HepG2 (cell line): Measurements from ENCODE around the gene ATP4B. TPM values are rescaled to one million over a fixed set of nuclear protein-coding genes. Genes with fewer than 3 reads are reported as not detected.

Source experiments
- ATAC-seq: fragments of 200-7000 bp; cut with Tn5 transposase; 3 replicates; pipeline ENCODE4 v1.9.1; 2020; ENCODE audit warnings: mild to moderate bottlenecking, moderate library complexity
- BruUV-seq: library from RNA; stranded (reverse); fragments of 400-500 nt; replicated peaks from 2 replicates; lab custom pipeline; 2021; lab: Mats Ljungman, UMichigan
- CTCF ChIA-PET: fragments of 300-600 bp; formaldehyde crosslinking; extraction: SDS; loops from one replicate; lab custom pipeline; 2021; ENCODE audit warnings: low total read pairs, inconsistent platforms, low intra/inter-chr PET ratio; lab: Yijun Ruan, JAX
- POLR2A ChIA-PET: fragments of 350-600 bp; sonication (Branson Sonifier 250); formaldehyde crosslinking; loops from one replicate; lab custom pipeline; 2020; ENCODE audit warnings: antibody characterized with exemption, inconsistent platforms; lab: Yijun Ruan, JAX
- DNase-seq: peaks from one replicate; pipeline ENCODE4 v3.0.0-alpha.2; 2015; ENCODE audit warnings: low spot score
- FAIRE-seq: peaks from 3 replicates; lab custom pipeline; 2011; peaks lifted over from hg19 to GRCh38; lab: Jason Lieb, UNC
- H2AFZ ChIP-seq: one replicate; pipeline ENCODE4 v1.6.1; 2011; ENCODE audit warnings: low read length, inconsistent platforms
- H3K27ac ChIP-seq: fragments of 300-600 bp; 3 replicates; pipeline ENCODE4 v1.8.0; 2011; ENCODE audit warnings: mixed run types, mild to moderate bottlenecking, mixed read lengths, low read length, inconsistent platforms; ENCODE audit not compliant: insufficient read depth; ENCODE audit errors: extremely low read length
- H3K27me3 ChIP-seq, 2 experiments: fragments of 200-600 bp in 1 of 2; 2 replicates in 1 of 2; 3 replicates in 1 of 2; pipeline versions ENCODE4 v1.6.0 to v1.8.0; 2011; ENCODE audit warnings: low read length in 2 of 2, mild to moderate bottlenecking in 2 of 2, moderate library complexity in 2 of 2, inconsistent platforms in 1 of 2; ENCODE audit not compliant: insufficient read depth in 2 of 2, control insufficient read depth in 1 of 2
- H3K36me3 ChIP-seq, 2 experiments: fragments of 200-600 bp in 1 of 2; replicated peaks in 1 of 2; 2 replicates in 1 of 2; 3 replicates in 1 of 2; pipeline versions ENCODE4 v1.5.1 to v1.8.0; 2011; ENCODE audit warnings: low read length in 2 of 2, inconsistent platforms in 1 of 2; ENCODE audit not compliant: insufficient read depth in 2 of 2, control insufficient read depth in 1 of 2
- H3K4me1 ChIP-seq: 2 replicates; pipeline ENCODE4 v1.5.1; 2012; ENCODE audit warnings: low read length, inconsistent platforms; ENCODE audit not compliant: insufficient read depth
- H3K4me2 ChIP-seq: 2 replicates; pipeline ENCODE4 v1.6.0; 2011; ENCODE audit warnings: low read depth, low read length, inconsistent platforms
- H3K4me3 ChIP-seq, 3 experiments: fragments of 200-600 bp in 1 of 3; sonication (generic), shearing (Covaris generic) in 1 of 3; replicated peaks in 1 of 3; 2 replicates each; pipeline ENCODE4 v1.5.1; 2011 to 2016; ENCODE audit warnings: low read length in 3 of 3, inconsistent platforms in 2 of 3, low read depth in 2 of 3, mild to moderate bottlenecking in 2 of 3, control low read depth in 1 of 3, mixed read lengths in 1 of 3; ENCODE audit not compliant: insufficient read depth in 1 of 3
- H3K79me2 ChIP-seq: one replicate; pipeline ENCODE4 v1.6.1; 2011; ENCODE audit warnings: low read length, inconsistent platforms; ENCODE audit not compliant: insufficient read depth
- H3K9ac ChIP-seq: 2 replicates; pipeline ENCODE4 v1.6.0; 2011; ENCODE audit warnings: mild to moderate bottlenecking, low read depth, low read length, inconsistent platforms; ENCODE audit not compliant: insufficient read depth
- H3K9me3 ChIP-seq: 2 replicates; pipeline ENCODE4 v1.5.1; 2012; ENCODE audit warnings: mild to moderate bottlenecking, low read length
- H4K20me1 ChIP-seq: 2 replicates; pipeline ENCODE4 v1.6.0; 2011; ENCODE audit warnings: inconsistent platforms, mild to moderate bottlenecking, low read length, moderate library complexity; ENCODE audit not compliant: insufficient read depth
- BORCS8-MEF2B ChIP-seq: sonication (generic); formaldehyde crosslinking; IDR thresholded peaks from 2 replicates; pipeline ENCODE4 v1.8.0; 2022; ENCODE audit warnings: mild to moderate bottlenecking, missing genetic modification reagents
- CBX2 ChIP-seq, 2 experiments: fragments of 200-600 bp in 1 of 2; sonication (generic); formaldehyde crosslinking in 1 of 2; IDR thresholded peaks; 2 replicates each; pipeline versions ENCODE4 v1.7.0 to v1.8.1; 2018 to 2022; ENCODE audit warnings: low read depth in 2 of 2, low read length in 1 of 2, mild to moderate bottlenecking in 1 of 2, missing genetic modification reagents in 1 of 2
- DZIP1 ChIP-seq: sonication (generic); formaldehyde crosslinking; IDR thresholded peaks from 2 replicates; pipeline ENCODE4 v1.5.0; 2020; ENCODE audit warnings: mild to moderate bottlenecking, missing genetic modification reagents
- ESRRA ChIP-seq: sonication (generic); formaldehyde crosslinking; IDR thresholded peaks from 2 replicates; pipeline ENCODE4 v1.5.1; 2020; ENCODE audit warnings: mild to moderate bottlenecking, low read depth, missing genetic modification reagents
- FOSL1 ChIP-seq: sonication (generic); formaldehyde crosslinking; IDR thresholded peaks from 2 replicates; pipeline ENCODE4 v1.9.0; 2021; ENCODE audit warnings: missing genetic modification reagents, borderline replicate concordance
- NFKB2 ChIP-seq: sonication (generic); formaldehyde crosslinking; IDR thresholded peaks from 2 replicates; pipeline ENCODE4 v1.4.0; 2020; ENCODE audit warnings: missing genetic modification reagents, borderline replicate concordance
- NRL ChIP-seq: sonication (generic); formaldehyde crosslinking; IDR thresholded peaks from 2 replicates; pipeline ENCODE4 v1.5.0; 2020; ENCODE audit warnings: missing genetic modification reagents, mild to moderate bottlenecking, moderate library complexity, borderline replicate concordance
- SMAD3 ChIP-seq: sonication (generic); formaldehyde crosslinking; IDR thresholded peaks from 2 replicates; pipeline ENCODE4 v1.4.0; 2020; ENCODE audit warnings: missing genetic modification reagents
- ZBTB42 ChIP-seq: sonication (generic); formaldehyde crosslinking; IDR thresholded peaks from 2 replicates; pipeline ENCODE4 v1.5.0; 2020; ENCODE audit warnings: mild to moderate bottlenecking, missing genetic modification reagents
- ZNF160 ChIP-seq: sonication (generic); formaldehyde crosslinking; IDR thresholded peaks from 2 replicates; pipeline ENCODE4 v1.8.0; 2022; ENCODE audit warnings: mild to moderate bottlenecking, inconsistent platforms, missing genetic modification reagents
- ZNF180 ChIP-seq: sonication (generic); formaldehyde crosslinking; IDR thresholded peaks from 2 replicates; pipeline ENCODE4 v1.4.0; 2020; ENCODE audit warnings: low read depth, missing genetic modification reagents, borderline replicate concordance
- ZNF317 ChIP-seq: sonication (generic); formaldehyde crosslinking; IDR thresholded peaks from 2 replicates; pipeline ENCODE4 v1.5.0; 2020; ENCODE audit warnings: mild to moderate bottlenecking, missing genetic modification reagents
- WGBS: methylation state at CpG from one replicate; pipeline ENCODE4 v1.1.6; 2017; ENCODE audit warnings: low lambda C conversion rate; 5-methylcytosine and 5-hydroxymethylcytosine counted together
- in situ Hi-C: cut with HindIII; loops from 2 replicates; pipeline ENCODE4 v1.10.0; 2017; ENCODE audit warnings: low pct_unique_long_range_greater_than_20kb; ENCODE audit not compliant: extremely low pct_ligation_motif_present
- intact Hi-C: fragments of 100-400 bp; cut with micrococcal nuclease; formaldehyde crosslinking; loops from one replicate; pipeline ENCODE4 v1.10.0; 2022; ENCODE audit not compliant: unreplicated experiment
- polyA plus RNA-seq, 8 experiments: library from polyadenylated mRNA; depleted of rRNA in 3 of 8; stranded (reverse) in 7 of 8; unstranded in 1 of 8; fragments of >200 nt; fragmentation: Illumina TruSeq in 4 of 8; extraction: Trizol in 4 of 8; gene quantifications; 2 replicates each; pipeline versions ENCODE4 v1.2.1 to v1.2.3, GENCODE V29; 2011 to 2016; ENCODE audit warnings: low read depth in 4 of 8, missing spikeins in 1 of 8, mixed read lengths in 1 of 8; ENCODE audit not compliant: insufficient read depth in 1 of 8
- total RNA-seq, 5 experiments: library from RNA; depleted of rRNA; stranded (reverse); fragments of >200 nt; fragmentation: Illumina TruSeq; extraction: Trizol; gene quantifications; 2 replicates each; pipeline ENCODE4 v1.2.3, GENCODE V29; 2016; ENCODE audit warnings: low read depth in 1 of 5
- TF ChIP-seq, protein P1 (sequence below): sonication (generic); formaldehyde crosslinking; IDR thresholded peaks from 2 replicates; pipeline ENCODE4 v1.8.0; 2022; ENCODE audit warnings: mild to moderate bottlenecking, missing genetic modification reagents

ATP4B gene
- total and polyA plus RNA-seq, 2 of the 13 experiments (the other 11 are each of a cell fraction or from before 2014, with no cell fraction given): not detected

DNA sequence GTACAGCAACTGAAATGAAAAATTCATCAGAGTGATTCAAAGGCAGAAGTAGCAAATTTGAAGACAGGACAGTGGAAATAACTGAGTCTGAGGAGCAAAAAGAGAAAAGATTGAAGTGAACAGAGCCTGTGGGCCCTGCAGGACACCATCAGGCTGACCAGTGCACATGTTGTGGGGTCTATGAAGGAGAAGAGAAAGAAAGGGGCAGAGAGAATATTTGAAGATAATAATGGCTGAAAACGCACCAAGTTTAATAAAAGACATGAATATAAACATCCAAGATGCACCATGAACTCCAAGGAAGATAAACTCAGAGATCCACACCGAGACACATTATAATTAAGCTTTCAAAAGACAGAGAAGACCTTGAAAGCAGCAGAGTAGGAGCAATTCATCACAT is 15.4 kb downstream of the ATP4B start:
- Histone ChIP-seq H3K4me1 (no peaks in the 10 kb centered on the region), H3K27me3 (no peaks in the 10 kb centered on the region), H3K27ac (no peak overlapping the region), H4K20me1 (no peaks in the 10 kb centered on the region), H3K9ac (no peak overlapping the region), H2AFZ (no peak overlapping the region), H3K79me2 (no peaks in the 10 kb centered on the region), H3K4me2 (no peak overlapping the region), H3K4me3 (no peak overlapping the region), H3K36me3 (peaks cover 8 to 33% of the 10 kb centered on the region in 2 experiments; a peak in 4 of 5 replicates), H3K9me3 (no peaks in the 10 kb centered on the region)
- no peak for ATAC-seq
- in situ Hi-C loops: no loop called here
- 96% methylated on average over 2 of the region's 2 CpGs for WGBS
- no peak for TF ChIP-seq ESRRA
- no peak for TF ChIP-seq NRL (CRISPR knock-in tag)
- no peak for TF ChIP-seq BORCS8-MEF2B (CRISPR knock-in tag)
- TF ChIP-seq NFKB2 (CRISPR knock-in tag): no peak
- no peak for TF ChIP-seq CBX2 (IDR thresholded peaks at IDR 0.05; ENCODE audit: low read depth, low read length)
- no peak for TF ChIP-seq CBX2 (CRISPR knock-in tag; IDR thresholded peaks at IDR 0.05; ENCODE audit: low read depth)
- TF ChIP-seq FOSL1 (CRISPR knock-in tag): no peak
- no peak for TF ChIP-seq ZBTB42 (CRISPR knock-in tag)
- TF ChIP-seq SMAD3 (CRISPR knock-in tag): no peak
- TF ChIP-seq ZNF180 (CRISPR knock-in tag): no peak
- no peak for TF ChIP-seq ZNF317 (CRISPR knock-in tag)
- TF ChIP-seq, protein P1, sequence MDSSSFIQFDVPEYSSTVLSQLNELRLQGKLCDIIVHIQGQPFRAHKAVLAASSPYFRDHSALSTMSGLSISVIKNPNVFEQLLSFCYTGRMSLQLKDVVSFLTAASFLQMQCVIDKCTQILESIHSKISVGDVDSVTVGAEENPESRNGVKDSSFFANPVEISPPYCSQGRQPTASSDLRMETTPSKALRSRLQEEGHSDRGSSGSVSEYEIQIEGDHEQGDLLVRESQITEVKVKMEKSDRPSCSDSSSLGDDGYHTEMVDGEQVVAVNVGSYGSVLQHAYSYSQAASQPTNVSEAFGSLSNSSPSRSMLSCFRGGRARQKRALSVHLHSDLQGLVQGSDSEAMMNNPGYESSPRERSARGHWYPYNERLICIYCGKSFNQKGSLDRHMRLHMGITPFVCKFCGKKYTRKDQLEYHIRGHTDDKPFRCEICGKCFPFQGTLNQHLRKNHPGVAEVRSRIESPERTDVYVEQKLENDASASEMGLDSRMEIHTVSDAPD: no peak
- no peak for TF ChIP-seq DZIP1 (CRISPR knock-in tag)
- TF ChIP-seq ZNF160: no peak
- ChIA-PET POLR2A (no interaction called here), CTCF (no interaction called here)
- intact Hi-C loops: no loop called here
- no peak for DNase-seq
- no peak for FAIRE-seq
- no TSS peak for BruUV-seq
